Activated naive CD4-positive, alpha-beta T cell (primary cell): ENCODE results near the gene CABLES1.

Source experiments
- DNase-seq, 4 experiments: peaks; one replicate each; lab custom pipeline; 2025; lab: John Stamatoyannopoulos, UW

The CABLES1 gene

DNA sequence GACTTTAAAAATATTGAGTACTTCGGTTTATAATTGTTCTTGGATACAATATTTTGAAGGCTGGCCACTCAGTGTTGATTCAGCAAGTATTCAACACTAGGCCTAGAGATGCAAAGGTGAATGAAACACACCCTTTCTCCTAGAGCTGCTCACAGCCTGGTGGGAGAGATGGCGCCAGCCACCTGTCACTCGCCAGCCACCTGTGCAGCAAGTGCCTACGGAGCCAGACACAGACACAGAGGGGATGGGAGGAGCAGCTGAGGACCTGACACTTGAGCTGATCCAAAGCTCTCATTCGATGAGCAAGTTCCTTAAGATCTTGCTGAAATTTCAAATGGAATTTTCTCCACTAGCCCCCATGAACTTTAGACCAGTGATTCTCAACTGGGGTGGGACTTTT, 166.7 kb downstream of the CABLES1 start:
- no peak for DNase-seq

GRCh38 chr18:23302511-23302850, 167.2 kb downstream of the CABLES1 start:
- no peak for DNase-seq

DNA sequence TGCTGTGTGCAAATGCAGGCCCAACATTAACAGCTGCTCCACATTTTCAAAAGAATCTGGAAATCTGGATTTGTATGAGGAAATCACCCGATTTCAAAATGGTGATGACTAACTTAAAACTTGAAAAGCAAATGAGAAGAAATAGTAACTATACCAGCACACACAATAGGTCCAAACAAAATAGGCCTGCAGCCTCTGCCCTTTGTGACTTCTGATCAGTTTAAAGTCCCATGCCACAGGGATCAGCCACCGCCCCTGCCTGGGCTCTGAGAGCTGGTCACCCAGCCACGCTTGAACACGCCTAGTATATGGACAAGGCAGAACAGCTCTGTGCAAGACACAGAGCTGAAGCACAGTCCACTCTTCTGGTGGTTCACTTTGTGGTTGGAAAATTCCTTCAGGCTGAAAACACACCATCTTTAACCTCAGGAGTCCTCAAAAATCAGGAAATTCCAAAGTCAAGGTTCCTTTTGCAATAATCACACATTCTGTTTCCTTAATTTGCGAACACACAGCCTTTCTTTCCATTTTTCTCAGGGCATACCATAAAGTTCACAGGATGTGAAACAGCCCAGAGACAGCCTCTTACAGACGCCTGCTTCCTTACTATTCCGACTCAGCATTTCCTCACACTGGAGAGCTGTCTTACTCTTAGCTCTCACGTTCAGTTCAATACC, 167.7 kb downstream of the CABLES1 start:
- no peak for DNase-seq

DNA sequence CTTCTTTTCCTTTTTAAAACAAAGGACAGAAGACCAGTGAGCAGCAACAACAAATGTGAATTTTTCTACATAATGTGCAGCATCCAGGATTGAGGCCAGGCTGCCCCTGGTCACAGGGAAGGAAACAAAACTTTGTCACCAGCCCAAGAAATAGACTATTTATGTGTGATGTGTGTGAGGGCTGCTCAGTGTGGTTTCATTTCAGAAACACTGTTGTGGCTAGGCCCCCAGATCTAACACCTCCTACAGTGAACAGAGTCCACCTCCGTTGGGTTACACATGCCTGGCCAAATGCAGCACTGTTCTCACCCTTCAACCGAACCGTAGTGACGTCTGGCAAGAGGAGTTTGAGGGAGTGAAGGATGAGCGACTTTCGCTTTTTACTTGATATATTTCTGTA, 171.5 kb downstream of the CABLES1 start:
- DNase-seq = peak in 1 of 4 experiments; percentile 6

DNA sequence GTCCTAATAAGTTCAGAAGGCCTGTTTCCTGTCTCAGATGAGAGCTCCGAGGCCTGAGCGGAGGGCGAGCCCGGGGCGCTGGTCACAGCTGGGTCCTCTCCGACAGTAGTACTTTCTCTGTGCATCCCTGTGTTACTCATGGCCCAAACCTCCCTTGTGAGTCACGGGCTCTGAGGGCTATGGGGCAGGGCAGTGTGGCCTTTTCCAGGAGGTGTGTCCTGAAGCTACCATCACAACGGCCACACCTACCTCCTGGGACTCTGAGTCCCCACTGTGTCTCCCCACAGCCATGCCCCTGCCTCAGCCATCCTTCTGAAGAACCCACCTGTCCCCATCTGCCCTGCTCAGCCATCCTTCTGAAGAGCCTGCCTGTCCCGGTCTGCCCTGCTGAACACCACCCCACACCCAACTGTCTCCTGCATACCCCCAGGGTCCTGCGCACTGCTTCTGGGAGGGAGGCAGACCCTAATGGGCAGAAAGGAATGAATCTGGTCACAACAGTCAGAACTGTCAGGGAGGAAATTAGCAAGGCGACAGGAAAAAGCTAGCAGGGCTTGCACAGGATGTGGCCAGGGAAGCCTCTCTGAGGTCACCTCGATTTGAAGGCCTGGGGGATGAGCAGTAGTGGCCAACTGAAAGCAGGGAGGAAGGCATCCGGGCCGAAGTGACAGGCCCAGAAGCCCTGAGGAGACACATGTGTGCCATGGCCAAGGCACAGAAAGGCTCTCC, 172.4 kb downstream of the CABLES1 start:
- no peak for DNase-seq
